Neural progenitor cell (in vitro differentiated cells): ENCODE results near the gene NTF3. TPM values are rescaled to one million over a fixed set of nuclear protein-coding genes. Genes with fewer than 3 reads are reported as not detected.

ENCODE experiments used
- DNase-seq: peaks from one replicate; pipeline ENCODE4 v3.0.0-alpha.2; 2016; ENCODE audit warnings: low spot score
- H2AFZ ChIP-seq: fragments of 200-600 bp; sonication (generic); replicated peaks from 2 replicates; pipeline ENCODE4 v1.6.1; 2016; ENCODE audit warnings: antibody characterized with exemption
- H3F3A ChIP-seq: fragments of 200-600 bp; sonication (generic); 2 replicates; pipeline ENCODE4 v1.6.1; 2016; ENCODE audit warnings: antibody characterized with exemption, low read depth
- H3K27ac ChIP-seq: fragments of 200-600 bp; sonication (generic); 2 replicates; pipeline ENCODE4 v1.5.1; 2016; ENCODE audit warnings: mild to moderate bottlenecking
- H3K27me3 ChIP-seq: fragments of 200-600 bp; sonication (generic); 2 replicates; pipeline ENCODE4 v1.6.1; 2016; ENCODE audit warnings: mild to moderate bottlenecking, moderate library complexity
- H3K36me3 ChIP-seq: fragments of 200-600 bp; sonication (generic); 2 replicates; pipeline ENCODE4 v1.5.1; 2016
- H3K4me1 ChIP-seq: fragments of 200-600 bp; sonication (generic); 2 replicates; pipeline ENCODE4 v1.6.1; 2016; ENCODE audit warnings: mixed run types
- H3K4me2 ChIP-seq: fragments of 200-600 bp; sonication (generic); 2 replicates; pipeline ENCODE4 v1.6.1; 2016
- H3K4me3 ChIP-seq: fragments of 200-600 bp; sonication (generic); 2 replicates; pipeline ENCODE4 v1.5.1; 2016
- H3K79me2 ChIP-seq: fragments of 200-600 bp; sonication (generic); 2 replicates; pipeline ENCODE4 v1.6.1; 2016; ENCODE audit warnings: low read depth
- H3K9ac ChIP-seq: fragments of 200-600 bp; sonication (generic); 2 replicates; pipeline ENCODE4 v1.6.1; 2016
- H3K9me3 ChIP-seq: fragments of 200-600 bp; sonication (generic); 2 replicates; pipeline ENCODE4 v1.5.1; 2016; ENCODE audit warnings: low read depth
- H4K20me1 ChIP-seq: fragments of 200-600 bp; sonication (generic); 2 replicates; pipeline ENCODE4 v1.6.1; 2016; ENCODE audit warnings: low read depth
- H3K27ac Mint-ChIP-seq: 3 replicates; pipeline ENCODE4 v1.8.0; 2021; ENCODE audit warnings: mixed read lengths
- H3K27me3 Mint-ChIP-seq: 2 replicates; pipeline ENCODE4 v1.8.0; 2022; ENCODE audit warnings: low read depth, mild to moderate bottlenecking, inconsistent platforms, moderate library complexity, mixed read lengths; ENCODE audit not compliant: insufficient read depth
- H3K36me3 Mint-ChIP-seq: 3 replicates; pipeline ENCODE4 v1.8.0; 2021; ENCODE audit warnings: mixed read lengths
- H3K4me1 Mint-ChIP-seq: 3 replicates; pipeline ENCODE4 v1.8.0; 2021; ENCODE audit warnings: mixed read lengths
- H3K4me3 Mint-ChIP-seq: 3 replicates; pipeline ENCODE4 v1.8.0; 2021; ENCODE audit warnings: mild to moderate bottlenecking, moderate library complexity, mixed read lengths
- H3K9me3 Mint-ChIP-seq: 3 replicates; pipeline ENCODE4 v1.8.0; 2020; ENCODE audit warnings: mixed read lengths
- CTCF ChIP-seq: fragments of 200-600 bp; sonication (generic); IDR thresholded peaks from 2 replicates; pipeline ENCODE4 v1.5.1; 2017; ENCODE audit warnings: antibody characterized with exemption, mild to moderate bottlenecking
- EZH2 ChIP-seq: fragments of 200-600 bp; sonication (generic); IDR thresholded peaks from 2 replicates; pipeline ENCODE4 v1.6.1; 2017; ENCODE audit warnings: antibody characterized with exemption, mild to moderate bottlenecking, moderate library complexity
- EZH2phosphoT487 ChIP-seq: fragments of 200-600 bp; sonication (generic); IDR thresholded peaks from 2 replicates; pipeline ENCODE4 v1.6.1; 2017; ENCODE audit warnings: antibody characterized with exemption
- total RNA-seq: library from RNA; depleted of rRNA; stranded (reverse); fragments of >200 nt; gene quantifications from 2 replicates; pipeline ENCODE4 v1.2.3, GENCODE V29; 2015; ENCODE audit warnings: low replicate concordance

The NTF3 gene
- total RNA-seq, 1 donor from 2014 or later: 6.7 TPM

- Histone ChIP-seq H3K79me2 (peaks cover 25% of the 10 kb centered on the region), H3K36me3 (no peaks in the 10 kb centered on the region), H3K9me3 (no peaks in the 10 kb centered on the region), H3K4me2 (no peak overlapping the region), H3K4me3 (no peak overlapping the region), H3K27ac (no peak overlapping the region), H3K27me3 (no peaks in the 10 kb centered on the region), H3F3A (no peaks in the 10 kb centered on the region), H4K20me1 (peaks cover 20% of the 10 kb centered on the region), H3K4me1 (peaks cover 12% of the 10 kb centered on the region), H2AFZ (no peak overlapping the region), H3K9ac (no peak overlapping the region)
- DNase-seq: no peak
- Mint-ChIP-seq H3K9me3 (no peaks in the 10 kb centered on the region), H3K4me3 (no peak overlapping the region), H3K36me3 (no peaks in the 10 kb centered on the region), H3K4me1 (peaks cover 20% of the 10 kb centered on the region), H3K27me3 (no peaks in the 10 kb centered on the region), H3K27ac (peak overlapping the region; percentile 7)
- no peak for TF ChIP-seq EZH2phosphoT487
- TF ChIP-seq CTCF: no peak
- no peak for TF ChIP-seq EZH2
Observed at GRCh38 chr12:5487948-5488625, 56.2 kb downstream of the NTF3 start.

- DNase-seq: no peak
- Histone ChIP-seq H3F3A (no peaks in the 10 kb centered on the region), H3K9ac (no peak overlapping the region), H3K4me3 (no peak overlapping the region), H2AFZ (no peak overlapping the region), H3K79me2 (peaks cover 25% of the 10 kb centered on the region), H4K20me1 (peaks cover 23% of the 10 kb centered on the region), H3K4me1 (peaks cover 12% of the 10 kb centered on the region), H3K4me2 (no peak overlapping the region), H3K27ac (no peak overlapping the region), H3K36me3 (no peaks in the 10 kb centered on the region), H3K27me3 (no peaks in the 10 kb centered on the region), H3K9me3 (no peaks in the 10 kb centered on the region)
- TF ChIP-seq CTCF (no peak), EZH2phosphoT487 (no peak), EZH2 (no peak)
- no peaks in the 10 kb centered on the region for H3K27me3 Mint-ChIP-seq
- H3K4me3 Mint-ChIP-seq: no peak overlapping the region
- no peaks in the 10 kb centered on the region for H3K9me3 Mint-ChIP-seq
- H3K36me3 Mint-ChIP-seq: no peaks in the 10 kb centered on the region
- H3K27ac Mint-ChIP-seq: peak overlapping the region; percentile 73
- H3K4me1 Mint-ChIP-seq: peaks cover 20% of the 10 kb centered on the region
Observed at GRCh38 chr12:5488626-5488955, 56.7 kb downstream of the NTF3 start.

- no peak overlapping the region for H3K4me3 Mint-ChIP-seq
- H3K36me3 ChIP-seq: no peaks in the 10 kb centered on the region
- H2AFZ ChIP-seq: no peak overlapping the region
- no peak for TF ChIP-seq EZH2phosphoT487
- TF ChIP-seq CTCF: no peak
- TF ChIP-seq EZH2: no peak
- no peak overlapping the region for H3K27ac ChIP-seq
- H3K4me2 ChIP-seq: no peak overlapping the region
- no peaks in the 10 kb centered on the region for H3K27me3 ChIP-seq
- no peak overlapping the region for H3K27ac Mint-ChIP-seq
- no peak overlapping the region for H3K4me3 ChIP-seq
- H3F3A ChIP-seq: no peaks in the 10 kb centered on the region
- H3K9me3 ChIP-seq: no peaks in the 10 kb centered on the region
- H3K79me2 ChIP-seq: peaks cover 25% of the 10 kb centered on the region
- no peaks in the 10 kb centered on the region for H3K36me3 Mint-ChIP-seq
- no peak overlapping the region for H3K9ac ChIP-seq
- H3K27me3 Mint-ChIP-seq: no peaks in the 10 kb centered on the region
- peaks cover 25% of the 10 kb centered on the region for H4K20me1 ChIP-seq
- peaks cover 20% of the 10 kb centered on the region for H3K4me1 Mint-ChIP-seq
- no peak for DNase-seq
- H3K4me1 ChIP-seq: peaks cover 12% of the 10 kb centered on the region
- H3K9me3 Mint-ChIP-seq: no peaks in the 10 kb centered on the region
Observed at GRCh38 chr12:5489017-5489416, 57.1 kb downstream of the NTF3 start.
